Stimulated activated CD4-positive, alpha-beta T cell treated with anti-CD3 and anti-CD28 coated beads, TNF-alpha, amount 100 ng/mL, for 4 hours (primary cell): ENCODE results near the gene ZNF705A.
"Not testable (repeated sequence)": the region's sequence is repeated elsewhere in the genome, so short reads cannot be mapped to it uniquely, and the experiment has no call there.

Source experiments
- DNase-seq, 3 experiments: peaks; one replicate each; pipeline ENCODE4 v3.0.0-alpha.2; 2020; ENCODE audit warnings: low read depth in 3 of 3

ZNF705A gene

DNA sequence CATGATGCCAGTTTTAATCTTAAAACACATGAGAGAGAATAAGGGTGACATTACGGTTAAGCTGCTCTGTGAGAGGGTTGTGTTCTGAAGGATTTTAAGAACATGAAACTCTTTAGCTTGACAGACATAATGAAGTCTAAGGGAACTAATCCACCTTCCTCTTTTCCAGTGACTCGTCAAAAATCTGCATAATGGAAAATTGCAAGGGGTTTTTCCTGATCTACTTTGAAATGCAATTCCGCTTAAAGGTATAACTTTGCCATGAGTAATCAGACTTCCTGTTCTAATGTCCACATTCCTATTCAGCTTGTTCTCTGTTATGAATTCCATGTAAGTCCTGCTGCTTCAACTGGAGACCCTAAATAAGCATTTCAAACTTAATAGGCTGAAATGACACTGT is at the start of gene ZNF705A:
Gene ZNF705A (plus strand): TSS at position 171 of the 400 bp plus-strand sequence. CDS start 15,611 bp downstream, outside the sequence.
- DNase-seq = no peak

- peak; percentile 44 to 63 (median 55) for DNase-seq
Measured at GRCh38 chr12:8108808-8109398, 47.9 kb upstream of the ZNF705A start.

- DNase-seq = not testable (repeated sequence)
Measured at GRCh38 chr12:8113117-8113516, 43.7 kb upstream of the ZNF705A start.

DNA sequence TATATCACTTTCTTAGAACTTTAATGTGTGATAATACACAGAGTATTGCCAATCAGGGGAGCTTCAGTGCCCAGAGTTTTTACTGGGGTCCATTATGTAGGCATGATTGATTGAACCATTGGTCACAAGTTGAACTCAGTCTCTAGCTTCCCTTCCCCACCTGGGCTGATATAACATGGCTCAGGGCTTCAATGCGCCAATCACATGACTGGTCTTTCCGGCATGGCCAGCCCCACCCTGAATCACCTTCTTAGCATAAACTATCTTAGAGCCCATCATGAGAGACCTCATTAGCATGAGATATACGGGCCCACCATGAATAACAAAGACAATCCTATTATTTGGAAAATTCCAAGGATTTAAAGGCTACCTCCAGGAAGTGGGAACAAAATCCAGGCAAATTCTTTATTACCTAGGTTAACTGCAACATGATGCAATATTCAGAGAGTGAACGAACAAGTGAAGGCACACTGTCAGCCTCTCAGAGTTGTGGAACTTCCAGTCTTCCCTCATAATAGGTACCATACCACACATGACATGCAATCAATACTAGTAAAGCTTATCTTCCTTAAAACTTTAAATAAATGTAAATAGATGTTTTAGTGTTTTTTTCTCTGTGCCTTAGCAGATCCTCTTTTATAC is 36.6 kb upstream of the ZNF705A start:
- DNase-seq = no peak

DNA sequence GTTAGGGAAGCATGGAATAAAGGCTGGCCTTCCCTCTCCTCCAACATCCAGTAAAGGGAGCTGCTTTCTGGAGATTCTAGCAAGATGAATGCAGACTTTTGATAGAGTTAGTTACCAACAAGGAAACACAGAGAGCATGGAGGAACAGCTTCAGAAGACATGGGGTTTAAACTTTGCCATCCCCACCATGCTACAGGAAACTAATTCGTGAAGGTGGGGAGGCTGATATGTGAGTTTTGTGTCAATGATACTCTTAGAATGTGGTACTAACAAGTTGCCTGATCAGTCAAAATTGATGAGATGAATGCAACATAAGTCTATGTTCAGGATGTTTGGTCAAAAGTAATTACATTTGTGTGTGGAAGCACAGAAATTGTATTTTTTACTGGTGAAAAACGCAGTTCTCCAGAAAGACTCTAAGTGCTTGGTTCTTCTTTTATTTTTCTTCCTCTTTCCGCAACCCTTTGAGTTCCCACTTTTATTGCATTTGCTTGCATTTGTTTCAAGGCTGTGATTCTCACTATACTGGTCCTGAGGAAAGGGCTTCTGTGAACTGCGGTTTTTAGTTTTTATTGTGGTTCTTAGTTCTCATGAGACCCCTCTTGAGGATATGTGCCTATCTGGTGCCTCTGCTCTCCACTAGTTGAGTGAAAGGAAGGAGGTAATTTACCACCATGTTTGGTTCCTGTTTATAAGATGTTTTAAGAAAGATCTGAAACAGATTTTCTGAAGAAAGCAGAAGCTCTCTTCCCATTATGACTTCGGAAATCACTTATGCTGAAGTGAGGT is 33.5 kb upstream of the ZNF705A start, which contains the start of gene CLEC4A:
Gene CLEC4A (plus strand): TSS at position 494 of the 789 bp plus-strand sequence. CDS start 262 bp downstream, at position 756.
- DNase-seq = no peak

- no peak for DNase-seq
Measured at GRCh38 chr12:8127138-8127537, 29.7 kb upstream of the ZNF705A start.

DNA sequence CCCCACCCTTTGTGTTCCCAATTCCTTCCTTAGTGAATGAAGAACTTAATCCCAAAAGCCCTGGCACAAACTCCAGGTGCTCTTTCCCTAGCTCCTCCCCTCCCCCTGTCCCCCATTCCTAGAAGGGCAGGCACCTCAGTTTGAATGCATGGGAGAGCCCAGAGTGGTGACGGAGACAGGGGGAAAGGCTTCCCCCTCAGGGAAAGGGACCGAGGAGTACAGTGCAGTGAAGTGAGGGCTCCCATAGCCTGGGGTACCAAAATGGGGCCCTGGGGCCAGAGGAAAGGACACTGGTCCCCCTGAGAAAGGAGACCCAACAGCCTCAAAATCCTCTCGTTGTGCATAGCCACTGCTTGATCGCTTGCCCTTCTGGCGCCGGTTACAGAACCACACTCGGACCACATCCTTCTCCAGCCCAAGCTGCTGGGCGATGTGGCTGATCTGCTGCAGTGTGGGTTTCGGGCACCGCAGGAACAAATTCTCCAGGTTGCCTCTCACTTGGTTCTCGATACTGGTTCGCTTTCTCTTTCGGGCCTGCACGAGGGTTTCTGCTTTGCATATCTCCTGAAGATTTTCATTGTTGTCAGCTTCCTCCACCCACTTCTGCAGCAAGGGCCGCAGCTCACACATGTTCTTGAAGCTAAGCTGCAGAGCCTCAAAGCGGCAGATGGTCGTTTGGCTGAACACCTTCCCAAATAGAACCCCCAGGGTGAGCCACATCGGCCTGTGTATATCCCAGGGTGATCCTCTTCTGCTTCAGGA is 23.0 kb upstream of the ZNF705A start:
- DNase-seq = not testable (repeated sequence)

GRCh38 chr12:8134398-8134930 is 22.4 kb upstream of the ZNF705A start:
- DNase-seq = not testable (repeated sequence)

GRCh38 chr12:8141647-8142046 is 15.2 kb upstream of the ZNF705A start:
- not testable (repeated sequence) for DNase-seq

- no peak for DNase-seq
Measured at GRCh38 chr12:8143261-8143660, 13.6 kb upstream of the ZNF705A start.

DNA sequence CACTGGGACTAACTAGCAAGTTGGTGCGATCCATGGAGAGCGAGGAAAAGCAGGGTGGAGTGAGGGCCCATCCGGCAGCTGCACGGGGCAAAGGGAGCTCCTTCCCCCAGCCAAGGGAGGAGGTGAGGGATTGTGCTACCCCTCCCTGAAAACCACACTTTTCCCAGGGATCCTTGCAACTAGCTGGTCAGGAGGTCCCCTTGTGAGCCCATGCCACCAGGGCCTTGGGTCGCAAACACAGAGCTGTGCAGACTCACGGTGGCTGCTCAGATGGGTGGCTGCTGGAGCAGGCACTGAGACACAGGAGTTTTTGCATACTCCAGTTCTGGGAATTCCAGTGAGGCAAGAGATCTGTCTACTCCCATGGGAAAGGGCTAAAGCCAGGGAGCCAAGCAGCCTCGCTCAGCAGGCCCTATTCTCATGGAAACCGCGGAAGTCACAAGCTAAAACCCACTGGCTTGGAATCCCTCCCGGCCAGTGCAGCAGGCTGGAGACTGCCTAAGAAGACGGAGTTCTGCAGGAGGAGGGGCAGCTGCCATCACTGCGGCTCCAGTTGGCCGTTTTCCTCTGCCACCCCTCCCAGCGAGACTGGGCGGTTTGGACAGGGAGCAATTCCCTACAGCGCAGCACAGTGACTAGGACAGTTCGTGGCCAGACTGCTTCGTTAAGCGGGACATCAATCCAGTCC is 10.9 kb upstream of the ZNF705A start:
- no peak for DNase-seq

DNA sequence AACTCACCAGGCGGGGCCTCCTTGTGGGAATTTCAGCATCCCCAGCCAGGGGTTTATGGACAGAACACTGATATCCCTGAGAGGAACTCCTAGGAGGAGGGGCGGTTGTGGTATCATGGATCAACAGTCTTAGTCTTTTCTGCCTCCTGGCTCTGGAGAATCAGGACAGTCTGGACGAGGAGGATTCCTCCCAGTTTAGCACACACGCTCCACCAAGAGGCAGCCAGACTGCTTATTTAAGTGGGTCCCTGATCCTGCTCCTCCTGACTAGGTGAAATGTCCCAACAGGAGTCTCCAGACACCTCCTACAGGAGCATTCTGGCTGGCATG is 10.4 kb upstream of the ZNF705A start:
- no peak for DNase-seq

- DNase-seq = no peak
Measured at GRCh38 chr12:8154526-8154925, 2.3 kb upstream of the ZNF705A start.

GRCh38 chr12:8156416-8156815 is 399 bp upstream of the ZNF705A start:
- no peak for DNase-seq

GRCh38 chr12:8157484-8158198 is 826 bp downstream of the ZNF705A start:
- DNase-seq = no peak

- DNase-seq = not testable (repeated sequence)
Measured at GRCh38 chr12:8172911-8173310, 16.1 kb downstream of the ZNF705A start.

DNA sequence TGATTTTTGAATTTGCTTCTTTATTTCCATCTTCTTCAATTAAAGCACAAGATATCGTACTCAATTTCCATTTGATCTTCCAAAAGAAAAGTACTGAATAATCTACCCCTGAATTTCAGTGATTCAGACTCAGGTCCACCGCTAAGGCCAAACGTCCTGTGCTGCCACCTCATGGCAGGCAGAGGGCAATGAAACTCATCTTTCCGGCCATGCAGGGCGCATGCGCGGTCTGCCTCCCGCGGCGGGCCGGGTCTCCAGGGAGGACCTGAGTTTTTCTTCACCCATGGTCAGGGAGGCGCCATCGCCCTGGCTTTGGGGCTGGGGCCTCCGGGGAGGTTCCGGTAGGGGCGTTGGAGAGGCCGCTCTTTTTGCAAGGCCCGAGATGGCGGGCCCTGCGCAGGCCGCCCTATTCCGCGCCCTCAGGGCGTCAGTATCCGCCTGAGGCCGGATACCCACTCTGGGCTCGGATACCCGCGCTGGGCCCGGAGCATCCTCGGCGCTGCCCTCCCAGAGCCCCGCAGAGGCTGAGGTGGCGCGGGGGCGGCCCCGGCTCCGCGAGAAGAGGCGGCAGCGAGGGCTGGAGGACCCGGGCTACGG is 23.3 kb downstream of the ZNF705A start:
- DNase-seq = peak; percentile 40 to 57 (median 43)

GRCh38 chr12:8181271-8181670 is 24.5 kb downstream of the ZNF705A start:
- not testable (repeated sequence) for DNase-seq

- not testable (repeated sequence) for DNase-seq
Measured at GRCh38 chr12:8182923-8183322, 26.1 kb downstream of the ZNF705A start.

GRCh38 chr12:8183346-8183745 is 26.5 kb downstream of the ZNF705A start:
- DNase-seq = not testable (repeated sequence)
